Measurements from ENCODE around the gene MANEAL. TPM values are rescaled to one million over a fixed set of nuclear protein-coding genes. Genes with fewer than 3 reads are reported as not detected.

Gene MANEAL
- total RNA-seq, 2 donors from 2014 or later = 8.8 to 11.2 TPM

- TF ChIP-seq POLR2A (IDR thresholded peaks at IDR 0.05) (no peak), POLR2AphosphoS5 (IDR thresholded peaks at IDR 0.05) (no peak), CTCF (IDR thresholded peaks at IDR 0.05) (no peak)
- H3K4me1 ChIP-seq (replicated peaks) = peaks cover 2% of the 10 kb centered on the region
- H3K27ac ChIP-seq = no peak overlapping the region
- no peaks in the 10 kb centered on the region for H3K36me3 ChIP-seq
- no peaks in the 10 kb centered on the region for H3K27me3 ChIP-seq (replicated peaks; ENCODE audit: insufficient read depth)
- WGBS = 86% methylated on average over 7 of the region's 7 CpGs
- no peak overlapping the region for H3K4me3 ChIP-seq
- H3K9me3 ChIP-seq = no peaks in the 10 kb centered on the region
- intact Hi-C loops (cut with DNase I) = no loop called here
- no peak for DNase-seq (ENCODE audit: low spot score)
Observed at GRCh38 chr1:37814252-37814651, 20.6 kb downstream of the MANEAL start.

DNA sequence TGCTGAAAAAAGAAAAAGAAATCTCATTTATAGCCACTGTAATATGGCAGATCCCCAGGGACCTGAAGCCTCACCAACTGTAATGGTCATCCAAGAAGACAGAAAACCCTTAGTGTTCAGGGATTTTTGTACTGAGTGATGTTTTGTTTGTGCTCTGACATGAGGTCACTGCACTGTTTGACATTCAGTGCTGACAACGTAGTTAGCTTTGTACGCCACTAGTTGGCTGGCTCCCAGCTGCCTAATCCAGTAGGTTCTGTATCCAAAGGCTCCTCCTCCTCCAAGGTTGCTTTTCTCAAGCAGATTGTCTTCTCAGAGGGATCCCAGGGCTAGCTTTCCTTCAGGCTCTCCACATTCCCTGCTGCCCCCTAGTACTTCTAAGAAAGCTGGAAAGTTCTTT is 23.8 kb downstream of the MANEAL start:
- no peaks in the 10 kb centered on the region for H3K27me3 ChIP-seq (replicated peaks; ENCODE audit: insufficient read depth)
- no peak for DNase-seq (ENCODE audit: low spot score)
- H3K36me3 ChIP-seq = peaks cover 0 to 6% of the 10 kb centered on the region in 2 donors
- intact Hi-C loops (cut with DNase I) = no loop called here
- 31% methylated on average over 2 of the region's 2 CpGs for WGBS
- H3K9me3 ChIP-seq = no peaks in the 10 kb centered on the region
- TF ChIP-seq POLR2AphosphoS5 (IDR thresholded peaks at IDR 0.05) (no peak), POLR2A (IDR thresholded peaks at IDR 0.05) (no peak), CTCF (IDR thresholded peaks at IDR 0.05) (no peak)
- H3K4me3 ChIP-seq = no peak overlapping the region
- no peaks in the 10 kb centered on the region for H3K4me1 ChIP-seq (replicated peaks)
- H3K27ac ChIP-seq = no peak overlapping the region

DNA sequence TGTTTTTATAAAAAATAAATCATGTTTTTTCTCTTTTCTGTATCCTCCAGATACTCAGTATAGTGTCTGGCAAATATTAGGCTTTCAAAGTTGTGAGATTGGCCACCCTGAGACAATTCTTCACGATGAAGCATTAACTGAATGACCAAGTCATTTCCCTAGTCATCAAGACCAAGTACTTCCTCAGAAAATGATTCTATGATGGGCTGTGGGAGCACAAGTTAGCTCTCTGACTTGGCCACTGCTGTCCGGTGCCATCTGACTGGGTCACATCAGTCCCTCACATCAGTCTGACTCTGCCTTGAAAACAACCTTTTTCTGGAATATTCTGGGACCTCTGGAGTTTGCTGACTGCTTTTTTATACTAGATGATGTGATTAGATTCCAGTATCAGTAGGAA is 27.8 kb downstream of the MANEAL start:
- intact Hi-C loops (cut with DNase I) = no loop called here
- Histone ChIP-seq H3K27ac (no peak overlapping the region), H3K4me3 (no peak overlapping the region), H3K4me1 (replicated peaks) (no peaks in the 10 kb centered on the region), H3K27me3 (replicated peaks; ENCODE audit: insufficient read depth) (no peaks in the 10 kb centered on the region), H3K9me3 (no peaks in the 10 kb centered on the region), H3K36me3 (peaks cover 0 to 8% of the 10 kb centered on the region in 2 donors)
- WGBS = 92% methylated on average over 2 of the region's 2 CpGs
- DNase-seq (ENCODE audit: low spot score) = no peak
- no peak for TF ChIP-seq POLR2AphosphoS5 (IDR thresholded peaks at IDR 0.05)
- TF ChIP-seq CTCF (IDR thresholded peaks at IDR 0.05) = no peak
- no peak for TF ChIP-seq POLR2A (IDR thresholded peaks at IDR 0.05)

DNA sequence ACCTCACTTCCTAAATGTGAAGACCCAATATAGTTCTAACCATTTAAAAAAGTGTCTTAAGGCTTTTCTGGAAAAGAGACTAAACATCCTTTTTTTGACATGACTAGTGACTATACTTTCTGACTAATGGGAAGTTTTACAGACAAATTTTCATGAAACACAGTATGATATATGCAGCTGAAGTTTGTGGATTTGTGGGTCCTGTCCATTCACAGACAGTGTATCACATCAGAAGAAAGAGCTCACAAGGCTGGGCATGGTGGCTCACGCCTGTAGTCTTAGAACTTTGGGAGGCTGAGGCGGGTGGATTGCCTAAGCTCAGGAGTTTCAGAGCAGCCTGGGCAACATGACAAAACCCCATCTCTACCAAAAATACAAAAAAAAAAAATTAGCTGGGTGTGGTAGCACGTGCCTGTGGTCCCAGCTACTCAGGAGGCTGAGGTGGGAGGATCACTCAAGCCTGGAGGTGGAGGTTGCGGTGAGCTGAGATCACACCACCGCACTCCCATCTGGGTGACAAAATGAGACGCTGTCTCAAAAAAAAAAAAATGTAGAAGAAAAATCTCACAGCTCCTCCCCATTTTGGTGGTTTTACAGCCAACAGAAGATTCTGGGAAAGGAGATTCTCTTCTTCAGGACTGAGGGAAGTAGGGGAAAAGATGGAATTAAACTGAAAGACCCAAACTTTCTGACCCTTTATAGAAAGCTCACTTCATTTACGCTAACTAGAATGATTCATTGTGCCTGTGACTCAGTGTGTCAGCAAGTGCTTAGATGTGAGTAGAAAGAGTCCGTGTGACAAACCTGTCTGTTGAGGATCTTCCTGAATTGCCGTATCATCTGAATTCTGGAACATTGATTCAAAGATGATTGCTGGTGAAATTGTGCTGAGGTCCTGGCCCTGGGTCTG is 29.5 kb downstream of the MANEAL start:
- no peak overlapping the region for H3K27ac ChIP-seq
- no peak overlapping the region for H3K4me3 ChIP-seq
- H3K36me3 ChIP-seq = peaks cover 0 to 8% of the 10 kb centered on the region in 2 donors
- WGBS = 93% methylated on average over 9 of the region's 9 CpGs
- no peaks in the 10 kb centered on the region for H3K4me1 ChIP-seq (replicated peaks)
- intact Hi-C loops (cut with DNase I) = no loop called here
- H3K9me3 ChIP-seq = no peaks in the 10 kb centered on the region
- no peaks in the 10 kb centered on the region for H3K27me3 ChIP-seq (replicated peaks; ENCODE audit: insufficient read depth)
- no peak for TF ChIP-seq POLR2A (IDR thresholded peaks at IDR 0.05)
- TF ChIP-seq CTCF (IDR thresholded peaks at IDR 0.05) = no peak
- no peak for TF ChIP-seq POLR2AphosphoS5 (IDR thresholded peaks at IDR 0.05)
- DNase-seq (ENCODE audit: low spot score) = no peak

GRCh38 chr1:37824001-37824400 is 30.4 kb downstream of the MANEAL start:
- Histone ChIP-seq H3K36me3 (peaks cover 0 to 8% of the 10 kb centered on the region in 2 donors), H3K4me3 (no peak overlapping the region), H3K4me1 (replicated peaks) (no peaks in the 10 kb centered on the region), H3K9me3 (no peaks in the 10 kb centered on the region), H3K27me3 (replicated peaks; ENCODE audit: insufficient read depth) (no peaks in the 10 kb centered on the region), H3K27ac (no peak overlapping the region)
- no peak for DNase-seq (ENCODE audit: low spot score)
- TF ChIP-seq POLR2A (IDR thresholded peaks at IDR 0.05) (no peak), CTCF (IDR thresholded peaks at IDR 0.05) (no peak), POLR2AphosphoS5 (IDR thresholded peaks at IDR 0.05) (no peak)
- intact Hi-C loops (cut with DNase I) = no loop called here
- WGBS = 69% methylated on average over 2 of the region's 2 CpGs
